NCI-H1417 (cell line): ENCODE data around the gene DLX1.
"Not testable (repeated sequence)": the region's sequence is repeated elsewhere in the genome, so short reads cannot be mapped to it uniquely, and the experiment has no call there.

Experiments
- DNase-seq, 3 experiments: peaks; one replicate each; lab custom pipeline; 2025; lab: John Stamatoyannopoulos, UW

The DLX1 gene

GRCh38 chr2:172114579-172114978, 29.3 kb downstream of the DLX1 start:
- DNase-seq, result no peak

GRCh38 chr2:172116107-172116506, 30.8 kb downstream of the DLX1 start:
- no peak for DNase-seq

DNA sequence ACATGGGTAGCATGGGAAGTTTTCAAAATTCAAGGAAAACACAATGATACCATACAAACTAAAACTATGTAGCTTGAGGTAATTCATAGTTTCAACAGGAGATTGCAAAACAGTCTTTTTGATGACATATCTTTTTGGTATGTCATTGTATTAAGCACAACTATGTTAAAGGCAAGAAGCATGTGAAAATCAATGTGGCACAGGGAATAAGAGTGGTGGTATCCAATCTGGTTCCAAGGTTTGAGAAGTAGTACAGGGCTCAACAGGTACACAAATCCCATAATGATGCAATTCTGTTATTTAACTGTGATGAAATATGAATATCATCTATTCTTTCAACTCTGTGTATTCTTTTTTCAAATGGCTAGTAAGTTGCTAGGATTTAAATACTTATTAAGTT, 33.8 kb downstream of the DLX1 start:
- no peak for DNase-seq

- no peak for DNase-seq
These were observed 34.8 kb downstream of the DLX1 start for GRCh38 chr2:172120118-172120517.

GRCh38 chr2:172128484-172128883, 43.2 kb downstream of the DLX1 start:
- DNase-seq, result no peak

DNA sequence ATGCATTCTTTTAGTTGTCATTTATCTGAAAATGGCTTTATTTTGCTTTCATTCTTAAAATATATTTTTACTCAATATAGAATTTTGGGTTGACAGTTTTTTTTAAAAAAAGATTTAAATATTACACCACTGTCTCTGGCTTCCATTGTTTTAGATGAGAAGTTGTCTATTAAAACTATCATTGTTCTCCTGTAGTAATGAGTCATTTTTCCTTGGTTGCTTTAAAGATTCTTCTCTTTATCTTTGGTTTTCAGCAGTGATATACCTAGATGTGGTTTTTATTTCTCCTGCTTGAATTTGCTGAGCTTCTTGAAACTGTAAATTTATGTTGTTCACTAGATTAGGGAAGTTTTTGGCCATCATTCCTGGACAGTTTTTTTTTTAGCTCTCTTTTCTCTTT, 44.1 kb downstream of the DLX1 start:
- DNase-seq, result no peak

- DNase-seq, result no peak
These were observed 46.6 kb downstream of the DLX1 start for GRCh38 chr2:172131713-172132555.

DNA sequence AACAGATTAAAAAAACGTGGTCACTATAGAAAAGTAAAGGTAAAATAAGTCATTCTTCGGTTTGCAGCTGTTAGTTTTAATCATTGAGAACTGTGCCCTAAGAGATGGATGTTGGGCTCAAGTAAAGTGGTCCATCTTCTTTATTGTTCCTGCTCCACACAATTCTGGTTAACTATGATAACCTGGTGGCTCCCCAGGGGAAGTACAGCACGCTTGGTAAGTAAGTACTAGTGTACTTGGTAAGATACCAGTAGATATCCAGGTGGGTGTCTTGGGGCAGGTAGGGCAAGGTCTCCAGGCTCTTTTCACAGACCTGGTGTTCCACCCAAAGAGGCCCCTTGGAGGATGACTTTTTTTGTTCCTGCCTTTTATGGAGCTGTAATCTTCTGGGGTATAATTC, 49.0 kb downstream of the DLX1 start:
- no peak for DNase-seq

- no peak for DNase-seq
These were observed 50.1 kb downstream of the DLX1 start for GRCh38 chr2:172135446-172135845.

DNA sequence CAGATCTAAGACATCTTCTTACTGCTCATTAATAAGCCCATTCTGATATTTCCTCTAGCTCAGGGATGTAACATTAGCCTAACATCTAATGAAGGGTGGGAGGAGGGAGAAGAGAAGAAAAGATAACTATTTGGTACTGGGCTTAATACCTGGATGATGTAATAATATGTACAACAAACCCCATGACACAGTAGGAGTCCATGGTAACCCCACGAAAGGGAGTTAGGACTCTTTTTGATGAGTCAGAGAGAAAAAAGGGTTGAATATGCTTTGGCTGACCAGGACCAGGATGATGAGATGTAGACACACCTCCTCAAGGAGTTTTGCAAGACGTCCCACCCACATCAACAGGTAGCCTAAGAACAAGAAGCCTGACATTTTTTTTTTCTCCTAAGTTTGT, 51.8 kb downstream of the DLX1 start:
- DNase-seq, result no peak

GRCh38 chr2:172137943-172138342, 52.6 kb downstream of the DLX1 start:
- DNase-seq, result no peak

GRCh38 chr2:172138727-172139126, 53.4 kb downstream of the DLX1 start:
- not testable (repeated sequence) for DNase-seq
